Measurements from ENCODE around the gene GJA1.

Gene GJA1

DNA sequence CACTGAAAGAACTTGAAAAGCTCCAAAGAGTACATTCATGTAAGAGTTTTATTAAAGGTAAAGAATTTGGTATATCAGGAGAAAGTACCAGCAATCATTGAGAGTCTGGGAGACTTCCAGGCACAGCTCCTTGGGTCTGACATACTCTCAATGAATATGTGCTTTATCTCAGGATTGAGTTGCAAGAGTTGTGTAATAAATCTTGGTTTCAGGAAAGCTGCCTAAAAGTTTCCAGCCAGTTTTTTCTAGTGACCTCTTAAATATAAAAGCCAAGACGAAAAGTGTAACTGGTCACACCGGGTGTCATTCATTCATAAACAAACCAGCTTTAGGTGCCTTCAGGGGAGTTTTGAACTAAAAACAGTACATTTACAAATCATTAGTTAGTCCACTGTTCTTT is 21.6 kb upstream of the GJA1 start:
- H3K27me3 ChIP-seq (ENCODE audit: insufficient read depth, low read length, poor library complexity, severe bottlenecking), result no peaks in the 10 kb centered on the region
- no peaks in the 10 kb centered on the region for H3K9me3 ChIP-seq (ENCODE audit: insufficient read depth, low read depth, low read length)
- H3K9ac ChIP-seq (ENCODE audit: low read depth, low read length, poor library complexity, severe bottlenecking), result no peak overlapping the region
- H3K4me1 ChIP-seq (ENCODE audit: insufficient read depth, low read length, poor library complexity, severe bottlenecking), result no peaks in the 10 kb centered on the region
- no peak overlapping the region for H3K4me3 ChIP-seq (ENCODE audit: low read length, poor library complexity, severe bottlenecking)
- H2AFZ ChIP-seq (ENCODE audit: low read length), result no peak overlapping the region
- no peak overlapping the region for H3K4me2 ChIP-seq (ENCODE audit: low read depth, low read length, poor library complexity, severe bottlenecking)
- no peaks in the 10 kb centered on the region for H3K79me2 ChIP-seq (ENCODE audit: insufficient read depth, low read length)
- H4K20me1 ChIP-seq (ENCODE audit: insufficient read depth, low read length, poor library complexity, severe bottlenecking), result no peaks in the 10 kb centered on the region
- no peak for TF ChIP-seq CTCF (conservative IDR thresholded peaks at IDR 0.05; ENCODE audit: low read length)
- TF ChIP-seq EZH2phosphoT487 (IDR thresholded peaks at IDR 0.05; ENCODE audit: borderline replicate concordance), result no peak
- no peaks in the 10 kb centered on the region for H3F3A ChIP-seq (ENCODE audit: low read depth)
- no peaks in the 10 kb centered on the region for H3K9me2 ChIP-seq (replicated peaks; ENCODE audit: low read depth, low read length)
- no peaks in the 10 kb centered on the region for H3K36me3 ChIP-seq (ENCODE audit: insufficient read depth, low read length)

DNA sequence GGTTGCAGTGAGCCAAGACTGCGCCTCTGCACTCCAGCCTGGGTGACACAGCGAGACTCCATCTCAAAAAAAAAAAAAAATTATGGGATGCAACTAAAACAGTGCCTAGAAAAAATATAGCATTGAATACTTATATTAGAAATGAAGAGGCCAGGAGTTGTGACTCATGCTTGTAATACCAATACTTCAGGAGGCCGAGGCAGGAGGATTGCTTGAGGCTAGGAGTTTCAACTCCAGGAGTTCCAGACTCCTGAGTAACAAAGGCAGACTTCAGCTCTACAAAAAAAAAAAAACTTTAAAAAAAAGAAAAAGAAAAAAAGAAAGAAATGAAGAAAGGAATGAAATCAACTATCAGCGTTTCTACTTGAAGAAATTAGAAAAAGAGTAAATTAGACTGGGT is 17.1 kb upstream of the GJA1 start:
- no peak overlapping the region for H3K9ac ChIP-seq (ENCODE audit: low read depth, low read length, poor library complexity, severe bottlenecking)
- H4K20me1 ChIP-seq (ENCODE audit: insufficient read depth, low read length, poor library complexity, severe bottlenecking), result no peaks in the 10 kb centered on the region

DNA sequence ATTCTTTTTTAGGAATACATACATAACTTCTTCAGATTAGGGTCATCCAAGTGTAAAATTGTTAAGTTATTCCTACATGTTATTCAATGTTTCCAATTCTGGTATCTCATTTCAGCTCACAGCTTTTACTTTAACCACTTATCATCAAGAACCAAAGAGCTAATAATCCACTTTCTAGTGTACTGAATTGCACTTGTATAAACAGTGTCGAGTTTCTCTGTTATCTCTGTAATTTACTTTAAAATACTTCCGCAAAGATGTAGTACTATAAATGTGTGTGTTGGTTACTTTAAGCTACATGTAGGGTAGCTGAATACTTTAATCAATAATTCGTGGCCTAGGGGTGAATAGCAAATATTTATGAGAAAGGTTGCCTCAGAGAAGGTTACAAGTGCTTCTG is 8.8 kb upstream of the GJA1 start:
- Histone ChIP-seq H3K4me1 (ENCODE audit: insufficient read depth, low read length, poor library complexity, severe bottlenecking) (no peaks in the 10 kb centered on the region), H3K36me3 (ENCODE audit: insufficient read depth, low read length) (no peaks in the 10 kb centered on the region), H3K4me3 (ENCODE audit: low read length, poor library complexity, severe bottlenecking) (no peak overlapping the region), H3K4me2 (ENCODE audit: low read depth, low read length, poor library complexity, severe bottlenecking) (no peak overlapping the region), H3K79me2 (ENCODE audit: insufficient read depth, low read length) (no peaks in the 10 kb centered on the region), H2AFZ (ENCODE audit: low read length) (no peak overlapping the region), H3K9ac (ENCODE audit: low read depth, low read length, poor library complexity, severe bottlenecking) (no peak overlapping the region), H3F3A (ENCODE audit: low read depth) (no peaks in the 10 kb centered on the region), H3K9me3 (ENCODE audit: insufficient read depth, low read depth, low read length) (no peaks in the 10 kb centered on the region), H4K20me1 (ENCODE audit: insufficient read depth, low read length, poor library complexity, severe bottlenecking) (no peaks in the 10 kb centered on the region), H3K27me3 (ENCODE audit: insufficient read depth, low read length, poor library complexity, severe bottlenecking) (no peaks in the 10 kb centered on the region), H3K9me2 (replicated peaks; ENCODE audit: low read depth, low read length) (no peaks in the 10 kb centered on the region)
- no peak for TF ChIP-seq EZH2phosphoT487 (IDR thresholded peaks at IDR 0.05; ENCODE audit: borderline replicate concordance)
- no peak for TF ChIP-seq CTCF (conservative IDR thresholded peaks at IDR 0.05; ENCODE audit: low read length)

More for the DNA sequence above, 17.1 kb upstream of the GJA1 start:
- Histone ChIP-seq H3F3A (ENCODE audit: low read depth) (no peaks in the 10 kb centered on the region), H3K79me2 (ENCODE audit: insufficient read depth, low read length) (no peaks in the 10 kb centered on the region), H3K4me1 (ENCODE audit: insufficient read depth, low read length, poor library complexity, severe bottlenecking) (no peaks in the 10 kb centered on the region), H3K27me3 (ENCODE audit: insufficient read depth, low read length, poor library complexity, severe bottlenecking) (no peaks in the 10 kb centered on the region), H3K36me3 (ENCODE audit: insufficient read depth, low read length) (no peaks in the 10 kb centered on the region), H3K4me2 (ENCODE audit: low read depth, low read length, poor library complexity, severe bottlenecking) (no peak overlapping the region), H2AFZ (ENCODE audit: low read length) (no peak overlapping the region), H3K4me3 (ENCODE audit: low read length, poor library complexity, severe bottlenecking) (no peak overlapping the region), H3K9me3 (ENCODE audit: insufficient read depth, low read depth, low read length) (no peaks in the 10 kb centered on the region), H3K9me2 (replicated peaks; ENCODE audit: low read depth, low read length) (no peaks in the 10 kb centered on the region)
- no peak for TF ChIP-seq EZH2phosphoT487 (IDR thresholded peaks at IDR 0.05; ENCODE audit: borderline replicate concordance)
- TF ChIP-seq CTCF (conservative IDR thresholded peaks at IDR 0.05; ENCODE audit: low read length), result no peak
